Heart right ventricle (tissue), 16 donors: ENCODE measurements around the gene CORO7. TPM values are rescaled to one million over a fixed set of nuclear protein-coding genes. Genes with fewer than 3 reads are reported as not detected.

Experiments
- ATAC-seq, 8 donors: fragments of 200-7000 bp; cut with Tn5 transposase; one replicate each; pipeline ENCODE4 v1.9.1; 2020; ENCODE audit warnings: mild to moderate bottlenecking in 8 of 8, moderate library complexity in 8 of 8, moderate number of reproducible peaks in 1 of 8
- DNase-seq, 2 donors: peaks; one replicate each; pipeline ENCODE4 v3.0.0-alpha.2; 2020
- H3K27ac ChIP-seq, 10 donors: fragments of 200-600 bp; sonication (generic) in 2 of 10; one replicate each; pipeline versions ENCODE4 v1.5.0 to v1.8.0; 2020 to 2022; ENCODE audit warnings: mild to moderate bottlenecking in 3 of 10
- H3K27me3 ChIP-seq, 7 donors: fragments of 200-600 bp; one replicate each; pipeline ENCODE4 v1.8.0; 2021 to 2022; ENCODE audit warnings: mild to moderate bottlenecking in 2 of 7
- H3K36me3 ChIP-seq, 9 donors: fragments of 200-600 bp; sonication (generic) in 1 of 9; one replicate each; pipeline versions ENCODE4 v1.5.0 to v1.8.0; 2020 to 2022; ENCODE audit warnings: mild to moderate bottlenecking in 2 of 9
- H3K4me1 ChIP-seq, 9 donors: fragments of 200-600 bp; sonication (generic) in 1 of 9; one replicate each; pipeline versions ENCODE4 v1.5.0 to v1.8.0; 2020 to 2022; ENCODE audit warnings: mild to moderate bottlenecking in 4 of 9
- H3K4me3 ChIP-seq, 10 donors: fragments of 200-600 bp; sonication (generic) in 2 of 10; one replicate each; pipeline versions ENCODE4 v1.5.0 to v1.8.0; 2020 to 2022; ENCODE audit warnings: mild to moderate bottlenecking in 7 of 10, moderate library complexity in 2 of 10
- H3K9me3 ChIP-seq, 11 donors: fragments of 200-600 bp in 10 of 11; sonication (generic) in 2 of 11; one replicate each; pipeline versions ENCODE4 v1.5.0 to v1.8.0; 2013 to 2022; ENCODE audit warnings: mild to moderate bottlenecking in 2 of 11, control low read depth in 1 of 11, moderate library complexity in 1 of 11
- CTCF ChIP-seq, 9 donors: fragments of 200-600 bp; sonication (generic) in 2 of 9; IDR thresholded peaks; one replicate each; pipeline versions ENCODE4 v1.5.0 to v1.8.0; 2021 to 2022; ENCODE audit warnings: antibody characterized with exemption in 9 of 9, mild to moderate bottlenecking in 5 of 9, moderate library complexity in 1 of 9
- WGBS, 2 donors: extraction: QIAGEN DNeasy Blood & Tissue Kit; methylation state at CpG; one replicate each; pipeline ENCODE4 v1.1.7; 2013; ENCODE audit warnings: inconsistent platforms in 1 of 2; 5-methylcytosine and 5-hydroxymethylcytosine counted together
- intact Hi-C, 10 donors: fragments of 100-400 bp; cut with DNase I; formaldehyde crosslinking; loops; one replicate each; pipeline versions ENCODE4 v1.11.1 to v1.14.2; 2022
- polyA plus RNA-seq, 2 donors: library from polyadenylated mRNA; stranded (reverse); fragments of 200-250 nt; gene quantifications; one replicate each; pipeline ENCODE4 v1.2.3, GENCODE V29; 2013
- total RNA-seq, 10 donors: library from RNA; stranded (reverse); fragmentation: NEBNext Ultra II Directional in 3 of 10; extraction: Animal tissue kit (Norgen Biotek cat#: 25700) in 3 of 10; gene quantifications; one replicate each; pipeline versions ENCODE4 v1.2.1 to v1.2.4, GENCODE V29; 2021 to 2023
- donor health status: Arrhythmogenic right ventricular cardiomyopathy.
- donor health status: ischemic (EF 13 %, LVEDD 7.1; RV severe dilation, severe dysfunction).
- donor health status: healthy with polysubstance abuse.
- donor health status: DM: no; HTN: yes; CAD: no.
- donor health status: DM: no; HTN: no; CAD: no.
- donor health status: ischemic (EF 25% LVEDD 6.9; RV normal size, moderate dysfunction).
- donor health status: ischemic (EF 25% LVEDD 5.7; RV mildly dilated, moderate dysfunction).
- donor health status: healthy.
- donor health status: DM: yes; HTN: yes; CAD: no.
- donor health status: Ischemic cardiomyopathy.
- donor health status: ischemic (EF 35%, LVEDD 5.7; RV mildly dilated, moderate dysfunction).
- donor health status: nonischemic (EF 11% LVEDD 7.7; RV severe dilation, severe dysfunction).
- donor health status: DM: yes; HTN: yes; CAD: no.
- donor health status: PGD.
- donor health status: ischemic (EF 29% LVEDD 5.4; RV normal size, mild dysfunction).
- donor health status: nonischemic (EF 23%, LVEDD 6.1; RV moderate dilation, normal function).

The CORO7 gene
- total and polyA plus RNA-seq, 12 donors = 6.5 to 21.8 (median 10.9) TPM

GRCh38 chr16:4402439-4403132 lies 13.8 kb downstream of the CORO7 start:
- no peaks in the 10 kb centered on the region for H3K9me3 ChIP-seq
- H3K27ac ChIP-seq = no peak overlapping the region
- H3K4me1 ChIP-seq = peaks cover 0 to 11% (median 4%) of the 10 kb centered on the region in 9 donors
- peaks cover 0 to 100% (median 8%) of the 10 kb centered on the region in 9 donors for H3K36me3 ChIP-seq
- peak overlapping the region in 1 of 10 donors; percentile 26 for H3K4me3 ChIP-seq
- DNase-seq (peak; percentile 79 to 89), ATAC-seq (peak; percentile 93 to 97 (median 95))
- WGBS, 2 donors = 24% methylated on average over 25 to 29 of the region's 29 CpGs
- intact Hi-C loops = loop anchor here (1.0 to 10.0 kb wide), 7 partner anchors 43 to 200 kb away; no protein-coding TSS in a partner anchor
- no peaks in the 10 kb centered on the region for H3K27me3 ChIP-seq
- peak; percentile 80 to 95 (median 91) for TF ChIP-seq CTCF (IDR thresholded peaks at IDR 0.05)

- intact Hi-C loops = loop anchor here (5.0 to 10.0 kb wide), 5 partner anchors 107 to 199 kb away; no protein-coding TSS in a partner anchor
- no peak for ATAC-seq
- Histone ChIP-seq H3K4me1 (peaks cover 0 to 11% (median 4%) of the 10 kb centered on the region in 9 donors), H3K4me3 (no peak overlapping the region), H3K9me3 (no peaks in the 10 kb centered on the region), H3K27ac (no peak overlapping the region), H3K36me3 (peaks cover 0 to 99% (median 8%) of the 10 kb centered on the region in 9 donors), H3K27me3 (no peaks in the 10 kb centered on the region)
- TF ChIP-seq CTCF (IDR thresholded peaks at IDR 0.05) = no peak
- no peak for DNase-seq
- 95 to 96% methylated on average over 12 of the region's 12 CpGs for WGBS, 2 donors
Observed at GRCh38 chr16:4401510-4401909, 14.9 kb downstream of the CORO7 start.

- H3K27me3 ChIP-seq = no peaks in the 10 kb centered on the region
- peaks cover 0 to 11% (median 4%) of the 10 kb centered on the region in 9 donors for H3K4me1 ChIP-seq
- no peak overlapping the region for H3K27ac ChIP-seq
- ATAC-seq (no peak), DNase-seq (no peak)
- H3K9me3 ChIP-seq = no peaks in the 10 kb centered on the region
- intact Hi-C loops = loop anchor here (5.0 to 10.0 kb wide), 5 partner anchors 106 to 199 kb away; no protein-coding TSS in a partner anchor
- H3K4me3 ChIP-seq = no peak overlapping the region
- H3K36me3 ChIP-seq = peaks cover 0 to 99% (median 5%) of the 10 kb centered on the region in 9 donors
- WGBS, 2 donors = 93 to 96% methylated on average over 12 of the region's 12 CpGs
- TF ChIP-seq CTCF (IDR thresholded peaks at IDR 0.05) = no peak
Observed at GRCh38 chr16:4401094-4401501, 15.3 kb downstream of the CORO7 start.

- H3K9me3 ChIP-seq = no peaks in the 10 kb centered on the region
- intact Hi-C loops = no loop called here
- H3K27me3 ChIP-seq = no peaks in the 10 kb centered on the region
- no peak for ATAC-seq
- peaks cover 0 to 11% (median 4%) of the 10 kb centered on the region in 9 donors for H3K4me1 ChIP-seq
- no peak overlapping the region for H3K27ac ChIP-seq
- H3K4me3 ChIP-seq = no peak overlapping the region
- TF ChIP-seq CTCF (IDR thresholded peaks at IDR 0.05) = no peak
- 93 to 95% methylated on average over 9 of the region's 9 CpGs for WGBS, 2 donors
- no peak for DNase-seq
- H3K36me3 ChIP-seq = peaks cover 0 to 99% (median 7%) of the 10 kb centered on the region in 9 donors
Observed at GRCh38 chr16:4399001-4399730, 17.2 kb downstream of the CORO7 start.
